GM23338 (cell line): Measurements from ENCODE around the gene CAPN9. TPM values are rescaled to one million over a fixed set of nuclear protein-coding genes. Genes with fewer than 3 reads are reported as not detected.
A peak's percentile ranks its signal among the peaks of the same experiment; 100 is the strongest.

Source experiments
- ATAC-seq: fragments of 200-7000 bp; cut with Tn5 transposase; 3 replicates; pipeline ENCODE4 v1.9.1; 2020
- DNase-seq: peaks from one replicate; pipeline ENCODE4 v3.0.0-alpha.2; 2015; ENCODE audit warnings: low spot score
- H2AFZ ChIP-seq: fragments of 200-600 bp; sonication (generic); 2 replicates; pipeline ENCODE4 v1.8.0; 2016; ENCODE audit warnings: antibody characterized with exemption, mild to moderate bottlenecking, moderate library complexity
- H3F3A ChIP-seq: fragments of 200-600 bp; sonication (generic); replicated peaks from 2 replicates; pipeline ENCODE4 v1.8.0; 2017; ENCODE audit warnings: antibody characterized with exemption, mixed run types, low read depth
- H3K27ac ChIP-seq: fragments of 200-600 bp; sonication (generic); 2 replicates; pipeline ENCODE4 v1.6.1; 2016; ENCODE audit warnings: low read depth
- H3K27me3 ChIP-seq: fragments of 200-600 bp; sonication (generic); 2 replicates; pipeline ENCODE4 v1.8.0; 2016; ENCODE audit warnings: mild to moderate bottlenecking, mixed run types, moderate library complexity; ENCODE audit not compliant: insufficient read depth
- H3K36me3 ChIP-seq: fragments of 200-600 bp; sonication (generic); 2 replicates; pipeline ENCODE4 v1.8.0; 2016; ENCODE audit warnings: mild to moderate bottlenecking; ENCODE audit not compliant: insufficient read depth
- H3K4me1 ChIP-seq: fragments of 200-600 bp; sonication (generic); 2 replicates; pipeline ENCODE4 v1.8.0; 2016; ENCODE audit warnings: mild to moderate bottlenecking, moderate library complexity; ENCODE audit not compliant: insufficient read depth
- H3K4me2 ChIP-seq: fragments of 200-600 bp; sonication (generic); 2 replicates; pipeline ENCODE4 v1.7.1; 2017; ENCODE audit warnings: mixed run types
- H3K4me3 ChIP-seq: fragments of 200-600 bp; sonication (generic); 2 replicates; pipeline ENCODE4 v1.6.1; 2016; ENCODE audit warnings: mixed run types
- H3K79me2 ChIP-seq: fragments of 200-600 bp; sonication (generic); replicated peaks from 2 replicates; pipeline ENCODE4 v1.8.0; 2017; ENCODE audit warnings: mild to moderate bottlenecking; ENCODE audit not compliant: insufficient read depth
- H3K9me2 ChIP-seq: fragments of 200-600 bp; sonication (generic); 2 replicates; pipeline ENCODE4 v1.8.0; 2017; ENCODE audit not compliant: insufficient read depth
- H4K20me1 ChIP-seq: fragments of 200-600 bp; sonication (generic); replicated peaks from 2 replicates; pipeline ENCODE4 v1.8.0; 2017; ENCODE audit warnings: mild to moderate bottlenecking; ENCODE audit not compliant: insufficient read depth
- H3K27ac Mint-ChIP-seq: 2 replicates; pipeline ENCODE4 v1.8.0; 2020; ENCODE audit warnings: inconsistent platforms, mild to moderate bottlenecking, moderate library complexity, mixed read lengths
- H3K27me3 Mint-ChIP-seq: 3 replicates; pipeline ENCODE4 v1.8.0; 2022; ENCODE audit warnings: low read depth, mild to moderate bottlenecking, moderate library complexity, mixed read lengths, inconsistent platforms; ENCODE audit not compliant: insufficient read depth, poor library complexity
- H3K36me3 Mint-ChIP-seq: 3 replicates; pipeline ENCODE4 v1.8.0; 2021; ENCODE audit warnings: low read depth, mild to moderate bottlenecking, inconsistent platforms, moderate library complexity, mixed read lengths
- H3K4me1 Mint-ChIP-seq: 3 replicates; pipeline ENCODE4 v1.8.0; 2020; ENCODE audit warnings: mild to moderate bottlenecking, inconsistent platforms, mixed read lengths
- H3K4me3 Mint-ChIP-seq: 3 replicates; pipeline ENCODE4 v1.8.0; 2021; ENCODE audit warnings: moderate library complexity, mild to moderate bottlenecking, inconsistent platforms, mixed read lengths
- H3K9me3 Mint-ChIP-seq: 3 replicates; pipeline ENCODE4 v1.8.0; 2020; ENCODE audit warnings: moderate library complexity, mild to moderate bottlenecking, inconsistent platforms, mixed read lengths
- EZH2 ChIP-seq: fragments of 200-600 bp; sonication (generic); IDR thresholded peaks from one replicate; pipeline ENCODE4 v1.8.0; 2017; ENCODE audit warnings: antibody characterized with exemption, mild to moderate bottlenecking, low read depth; ENCODE audit not compliant: unreplicated experiment
- EZH2phosphoT487 ChIP-seq: fragments of 200-600 bp; sonication (generic); IDR thresholded peaks from one replicate; pipeline ENCODE4 v1.8.1; 2018; ENCODE audit warnings: antibody characterized with exemption; ENCODE audit not compliant: unreplicated experiment
- JUNB ChIP-seq: IDR thresholded peaks from one replicate; pipeline ENCODE4 v1.6.1; 2016; ENCODE audit warnings: antibody characterized with exemption; ENCODE audit not compliant: unreplicated experiment
- NANOG ChIP-seq: IDR thresholded peaks from 2 replicates; pipeline ENCODE4 v1.6.1; 2016; ENCODE audit warnings: antibody characterized with exemption, borderline replicate concordance
- POLR2AphosphoS5 ChIP-seq: IDR thresholded peaks from 2 replicates; pipeline ENCODE4 v1.6.1; 2016; ENCODE audit warnings: antibody characterized with exemption, low read depth
- STAT1 ChIP-seq: IDR thresholded peaks from one replicate; pipeline ENCODE4 v1.6.1; 2016; ENCODE audit warnings: antibody characterized with exemption; ENCODE audit not compliant: unreplicated experiment
- ZNF114 ChIP-seq: fragments of 250-450 bp; sonication (Bioruptor Pico); IDR thresholded peaks from 2 replicates; pipeline ENCODE4 v1.5.0; 2020; ENCODE audit warnings: mild to moderate bottlenecking, moderate library complexity
- ZNF331 ChIP-seq: fragments of 250-450 bp; sonication (Bioruptor Pico); IDR thresholded peaks from 2 replicates; pipeline ENCODE4 v1.5.0; 2020; ENCODE audit warnings: low read depth, mild to moderate bottlenecking, moderate library complexity
- polyA plus RNA-seq: library from polyadenylated mRNA; unstranded; fragments of >200 nt; fragmentation: Nextera tagmentation; extraction: Ambion mirVana; gene quantifications from 2 replicates; pipeline ENCODE4 v1.2.1, GENCODE V29; 2016
- total RNA-seq: library from RNA; depleted of rRNA; stranded (reverse); fragments of >200 nt; shearing (Covaris generic); gene quantifications from 2 replicates; pipeline ENCODE4 v1.2.3, GENCODE V29; 2014
- TF ChIP-seq, protein P1 (sequence below): fragments of 250-450 bp; sonication (Bioruptor Pico); IDR thresholded peaks from 2 replicates; pipeline ENCODE4 v1.5.0; 2020; ENCODE audit warnings: mild to moderate bottlenecking, moderate library complexity
- TF ChIP-seq, protein P2 (sequence below), 2 experiments: fragments of 200-600 bp in 1 of 2; sonication (generic) in 1 of 2; conservative IDR thresholded peaks; 2 replicates each; pipeline versions ENCODE4 v1.5.1 to v1.6.1; 2016 to 2017; ENCODE audit warnings: antibody characterized with exemption in 2 of 2, low read depth in 2 of 2, mild to moderate bottlenecking in 2 of 2, moderate library complexity in 1 of 2
- TF ChIP-seq, protein P3 (sequence below): IDR thresholded peaks from 2 replicates; pipeline ENCODE4 v1.6.1; 2016; ENCODE audit warnings: antibody characterized with exemption

The CAPN9 gene
- total and polyA plus RNA-seq, 2 experiments from 2014 or later, result 0.07 TPM; not detected in 1

DNA sequence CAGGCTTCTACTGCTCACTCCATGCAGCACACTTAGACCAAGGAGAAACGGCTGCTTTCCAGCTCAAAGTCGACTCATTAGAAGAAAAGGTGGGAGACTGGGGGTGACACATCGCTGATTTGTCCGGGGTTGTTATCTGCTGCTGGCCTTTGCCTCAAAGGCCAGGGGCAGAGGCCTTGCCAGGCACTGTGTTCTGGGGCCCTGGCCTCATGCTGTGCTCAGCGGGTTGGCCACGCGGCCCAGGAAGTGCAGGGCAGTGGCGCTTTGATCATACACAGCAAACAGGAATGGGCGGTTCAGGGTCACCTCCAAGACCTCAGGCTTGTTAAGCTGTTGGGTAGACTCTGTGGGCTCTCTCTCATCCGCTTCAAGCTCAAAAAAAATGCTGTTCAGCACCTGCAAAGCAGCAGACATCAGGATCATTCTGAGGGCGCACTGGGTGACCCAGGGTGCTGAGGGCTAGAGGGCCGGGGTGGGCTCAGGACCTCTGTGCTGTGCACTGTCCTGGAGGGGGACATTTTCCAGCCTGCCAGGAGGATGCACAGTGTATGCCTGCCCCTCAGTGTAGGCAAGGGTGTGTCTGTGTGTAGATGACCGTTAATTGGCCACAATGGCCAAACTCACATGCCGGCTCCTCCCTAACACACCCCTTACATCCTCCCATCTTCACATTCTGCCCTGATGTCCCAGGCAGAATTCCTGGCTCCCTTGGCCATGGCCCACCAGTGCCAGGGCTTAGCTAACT is 44.1 kb upstream of the CAPN9 start:
- no peaks in the 10 kb centered on the region for H3K36me3 ChIP-seq
- peaks cover 7% of the 10 kb centered on the region for H3K4me1 Mint-ChIP-seq
- H3K79me2 ChIP-seq, result no peaks in the 10 kb centered on the region
- H3K27me3 ChIP-seq, result no peaks in the 10 kb centered on the region
- no peak overlapping the region for H3K4me3 ChIP-seq
- H3K27ac Mint-ChIP-seq, result no peak overlapping the region
- H3K36me3 Mint-ChIP-seq, result no peaks in the 10 kb centered on the region
- H4K20me1 ChIP-seq, result no peaks in the 10 kb centered on the region
- TF ChIP-seq, protein P1, sequence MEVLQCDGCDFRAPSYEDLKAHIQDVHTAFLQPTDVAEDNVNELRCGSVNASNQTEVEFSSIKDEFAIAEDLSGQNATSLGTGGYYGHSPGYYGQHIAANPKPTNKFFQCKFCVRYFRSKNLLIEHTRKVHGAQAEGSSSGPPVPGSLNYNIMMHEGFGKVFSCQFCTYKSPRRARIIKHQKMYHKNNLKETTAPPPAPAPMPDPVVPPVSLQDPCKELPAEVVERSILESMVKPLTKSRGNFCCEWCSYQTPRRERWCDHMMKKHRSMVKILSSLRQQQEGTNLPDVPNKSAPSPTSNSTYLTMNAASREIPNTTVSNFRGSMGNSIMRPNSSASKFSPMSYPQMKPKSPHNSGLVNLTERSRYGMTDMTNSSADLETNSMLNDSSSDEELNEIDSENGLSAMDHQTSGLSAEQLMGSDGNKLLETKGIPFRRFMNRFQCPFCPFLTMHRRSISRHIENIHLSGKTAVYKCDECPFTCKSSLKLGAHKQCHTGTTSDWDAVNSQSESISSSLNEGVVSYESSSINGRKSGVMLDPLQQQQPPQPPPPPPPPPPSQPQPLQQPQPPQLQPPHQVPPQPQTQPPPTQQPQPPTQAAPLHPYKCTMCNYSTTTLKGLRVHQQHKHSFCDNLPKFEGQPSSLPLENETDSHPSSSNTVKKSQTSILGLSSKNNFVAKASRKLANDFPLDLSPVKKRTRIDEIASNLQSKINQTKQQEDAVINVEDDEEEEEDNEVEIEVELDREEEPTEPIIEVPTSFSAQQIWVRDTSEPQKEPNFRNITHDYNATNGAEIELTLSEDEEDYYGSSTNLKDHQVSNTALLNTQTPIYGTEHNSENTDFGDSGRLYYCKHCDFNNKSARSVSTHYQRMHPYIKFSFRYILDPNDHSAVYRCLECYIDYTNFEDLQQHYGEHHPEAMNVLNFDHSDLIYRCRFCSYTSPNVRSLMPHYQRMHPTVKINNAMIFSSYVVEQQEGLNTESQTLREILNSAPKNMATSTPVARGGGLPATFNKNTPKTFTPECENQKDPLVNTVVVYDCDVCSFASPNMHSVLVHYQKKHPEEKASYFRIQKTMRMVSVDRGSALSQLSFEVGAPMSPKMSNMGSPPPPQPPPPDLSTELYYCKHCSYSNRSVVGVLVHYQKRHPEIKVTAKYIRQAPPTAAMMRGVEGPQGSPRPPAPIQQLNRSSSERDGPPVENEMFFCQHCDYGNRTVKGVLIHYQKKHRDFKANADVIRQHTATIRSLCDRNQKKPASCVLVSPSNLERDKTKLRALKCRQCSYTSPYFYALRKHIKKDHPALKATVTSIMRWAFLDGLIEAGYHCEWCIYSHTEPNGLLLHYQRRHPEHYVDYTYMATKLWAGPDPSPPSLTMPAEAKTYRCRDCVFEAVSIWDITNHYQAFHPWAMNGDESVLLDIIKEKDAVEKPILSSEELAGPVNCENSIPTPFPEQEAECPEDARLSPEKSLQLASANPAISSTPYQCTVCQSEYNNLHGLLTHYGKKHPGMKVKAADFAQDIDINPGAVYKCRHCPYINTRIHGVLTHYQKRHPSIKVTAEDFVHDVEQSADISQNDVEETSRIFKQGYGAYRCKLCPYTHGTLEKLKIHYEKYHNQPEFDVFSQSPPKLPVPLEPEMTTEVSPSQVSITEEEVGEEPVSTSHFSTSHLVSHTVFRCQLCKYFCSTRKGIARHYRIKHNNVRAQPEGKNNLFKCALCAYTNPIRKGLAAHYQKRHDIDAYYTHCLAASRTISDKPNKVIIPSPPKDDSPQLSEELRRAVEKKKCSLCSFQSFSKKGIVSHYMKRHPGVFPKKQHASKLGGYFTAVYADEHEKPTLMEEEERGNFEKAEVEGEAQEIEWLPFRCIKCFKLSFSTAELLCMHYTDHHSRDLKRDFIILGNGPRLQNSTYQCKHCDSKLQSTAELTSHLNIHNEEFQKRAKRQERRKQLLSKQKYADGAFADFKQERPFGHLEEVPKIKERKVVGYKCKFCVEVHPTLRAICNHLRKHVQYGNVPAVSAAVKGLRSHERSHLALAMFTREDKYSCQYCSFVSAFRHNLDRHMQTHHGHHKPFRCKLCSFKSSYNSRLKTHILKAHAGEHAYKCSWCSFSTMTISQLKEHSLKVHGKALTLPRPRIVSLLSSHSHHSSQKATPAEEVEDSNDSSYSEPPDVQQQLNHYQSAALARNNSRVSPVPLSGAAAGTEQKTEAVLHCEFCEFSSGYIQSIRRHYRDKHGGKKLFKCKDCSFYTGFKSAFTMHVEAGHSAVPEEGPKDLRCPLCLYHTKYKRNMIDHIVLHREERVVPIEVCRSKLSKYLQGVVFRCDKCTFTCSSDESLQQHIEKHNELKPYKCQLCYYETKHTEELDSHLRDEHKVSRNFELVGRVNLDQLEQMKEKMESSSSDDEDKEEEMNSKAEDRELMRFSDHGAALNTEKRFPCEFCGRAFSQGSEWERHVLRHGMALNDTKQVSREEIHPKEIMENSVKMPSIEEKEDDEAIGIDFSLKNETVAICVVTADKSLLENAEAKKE (CRISPR knock-in tag), result no peak
- TF ChIP-seq JUNB (no peak), EZH2 (no peak), STAT1 (no peak), ZNF331 (CRISPR knock-in tag) (no peak), NANOG (no peak), ZNF114 (CRISPR knock-in tag) (no peak), POLR2AphosphoS5 (no peak), EZH2phosphoT487 (no peak)
- TF ChIP-seq, protein P2, sequence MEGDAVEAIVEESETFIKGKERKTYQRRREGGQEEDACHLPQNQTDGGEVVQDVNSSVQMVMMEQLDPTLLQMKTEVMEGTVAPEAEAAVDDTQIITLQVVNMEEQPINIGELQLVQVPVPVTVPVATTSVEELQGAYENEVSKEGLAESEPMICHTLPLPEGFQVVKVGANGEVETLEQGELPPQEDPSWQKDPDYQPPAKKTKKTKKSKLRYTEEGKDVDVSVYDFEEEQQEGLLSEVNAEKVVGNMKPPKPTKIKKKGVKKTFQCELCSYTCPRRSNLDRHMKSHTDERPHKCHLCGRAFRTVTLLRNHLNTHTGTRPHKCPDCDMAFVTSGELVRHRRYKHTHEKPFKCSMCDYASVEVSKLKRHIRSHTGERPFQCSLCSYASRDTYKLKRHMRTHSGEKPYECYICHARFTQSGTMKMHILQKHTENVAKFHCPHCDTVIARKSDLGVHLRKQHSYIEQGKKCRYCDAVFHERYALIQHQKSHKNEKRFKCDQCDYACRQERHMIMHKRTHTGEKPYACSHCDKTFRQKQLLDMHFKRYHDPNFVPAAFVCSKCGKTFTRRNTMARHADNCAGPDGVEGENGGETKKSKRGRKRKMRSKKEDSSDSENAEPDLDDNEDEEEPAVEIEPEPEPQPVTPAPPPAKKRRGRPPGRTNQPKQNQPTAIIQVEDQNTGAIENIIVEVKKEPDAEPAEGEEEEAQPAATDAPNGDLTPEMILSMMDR (conservative IDR thresholded peaks at IDR 0.05; ENCODE audit: low read depth in 2 of 2), result no peak
- TF ChIP-seq, protein P3, sequence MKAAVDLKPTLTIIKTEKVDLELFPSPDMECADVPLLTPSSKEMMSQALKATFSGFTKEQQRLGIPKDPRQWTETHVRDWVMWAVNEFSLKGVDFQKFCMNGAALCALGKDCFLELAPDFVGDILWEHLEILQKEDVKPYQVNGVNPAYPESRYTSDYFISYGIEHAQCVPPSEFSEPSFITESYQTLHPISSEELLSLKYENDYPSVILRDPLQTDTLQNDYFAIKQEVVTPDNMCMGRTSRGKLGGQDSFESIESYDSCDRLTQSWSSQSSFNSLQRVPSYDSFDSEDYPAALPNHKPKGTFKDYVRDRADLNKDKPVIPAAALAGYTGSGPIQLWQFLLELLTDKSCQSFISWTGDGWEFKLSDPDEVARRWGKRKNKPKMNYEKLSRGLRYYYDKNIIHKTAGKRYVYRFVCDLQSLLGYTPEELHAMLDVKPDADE, result no peak
- no peaks in the 10 kb centered on the region for H3K4me1 ChIP-seq
- H3K27ac ChIP-seq, result no peak overlapping the region
- ATAC-seq (peak; percentile 33), DNase-seq (no peak)
- H3K27me3 Mint-ChIP-seq, result peaks cover 8% of the 10 kb centered on the region
- no peaks in the 10 kb centered on the region for H3F3A ChIP-seq
- H2AFZ ChIP-seq, result peak overlapping the region; percentile 63; the same call in 1 of the 2 replicates
- no peaks in the 10 kb centered on the region for H3K9me2 ChIP-seq
- H3K4me2 ChIP-seq, result no peak overlapping the region
- H3K9me3 Mint-ChIP-seq, result no peaks in the 10 kb centered on the region
- H3K4me3 Mint-ChIP-seq, result no peak overlapping the region
